ENCODE results near the gene EPRS1. TPM values are rescaled to one million over a fixed set of nuclear protein-coding genes. Genes with fewer than 3 reads are reported as not detected.

The EPRS1 gene
- total RNA-seq: 84.2 and 85.5 TPM in 2 replicates

DNA sequence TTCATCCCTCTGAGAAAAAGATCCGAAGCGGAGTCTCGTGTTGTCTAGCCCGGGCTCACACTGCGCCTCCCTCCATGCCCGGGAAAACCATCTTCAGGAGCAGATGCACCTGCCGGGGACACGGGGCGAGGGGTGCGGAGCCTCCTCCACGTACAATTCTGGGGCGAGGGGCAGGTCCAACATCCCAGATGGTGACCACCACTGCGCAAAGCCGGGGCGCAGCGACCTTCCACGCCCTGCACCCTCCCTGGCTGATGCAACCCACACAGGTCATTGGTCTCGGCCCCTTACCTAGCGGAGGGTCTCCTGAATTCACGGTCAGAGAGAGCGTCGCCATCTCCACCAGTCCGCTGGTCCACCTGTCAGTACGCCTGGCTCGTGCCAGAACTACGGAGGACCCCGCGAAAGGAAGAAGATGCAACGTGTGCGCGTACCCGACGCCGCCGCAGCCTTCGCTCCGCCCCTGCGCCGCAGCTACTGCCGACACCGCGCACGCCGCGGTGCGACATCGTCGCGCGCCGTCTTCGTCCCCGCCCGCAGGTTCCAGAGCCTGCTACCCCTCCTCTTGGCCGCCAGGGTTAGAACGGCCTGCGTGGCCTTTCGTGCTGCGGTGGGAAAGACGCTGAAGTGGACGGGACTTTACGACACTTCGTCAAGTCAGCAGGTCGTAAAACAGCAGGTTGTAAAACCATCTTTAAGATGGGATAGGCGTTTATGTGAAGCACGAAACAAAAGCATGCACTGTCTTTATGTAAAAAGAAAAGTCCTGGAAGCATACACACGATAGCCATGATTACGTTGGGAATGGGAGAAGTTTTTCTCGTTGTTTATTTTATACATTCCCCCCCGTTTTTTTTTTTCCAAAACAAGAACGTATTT lies at the start of gene EPRS1:
Gene EPRS1 (minus strand): TSS at position 454 of the 879 bp plus-strand sequence. CDS start 117 bp downstream, at position 337.

DNA sequence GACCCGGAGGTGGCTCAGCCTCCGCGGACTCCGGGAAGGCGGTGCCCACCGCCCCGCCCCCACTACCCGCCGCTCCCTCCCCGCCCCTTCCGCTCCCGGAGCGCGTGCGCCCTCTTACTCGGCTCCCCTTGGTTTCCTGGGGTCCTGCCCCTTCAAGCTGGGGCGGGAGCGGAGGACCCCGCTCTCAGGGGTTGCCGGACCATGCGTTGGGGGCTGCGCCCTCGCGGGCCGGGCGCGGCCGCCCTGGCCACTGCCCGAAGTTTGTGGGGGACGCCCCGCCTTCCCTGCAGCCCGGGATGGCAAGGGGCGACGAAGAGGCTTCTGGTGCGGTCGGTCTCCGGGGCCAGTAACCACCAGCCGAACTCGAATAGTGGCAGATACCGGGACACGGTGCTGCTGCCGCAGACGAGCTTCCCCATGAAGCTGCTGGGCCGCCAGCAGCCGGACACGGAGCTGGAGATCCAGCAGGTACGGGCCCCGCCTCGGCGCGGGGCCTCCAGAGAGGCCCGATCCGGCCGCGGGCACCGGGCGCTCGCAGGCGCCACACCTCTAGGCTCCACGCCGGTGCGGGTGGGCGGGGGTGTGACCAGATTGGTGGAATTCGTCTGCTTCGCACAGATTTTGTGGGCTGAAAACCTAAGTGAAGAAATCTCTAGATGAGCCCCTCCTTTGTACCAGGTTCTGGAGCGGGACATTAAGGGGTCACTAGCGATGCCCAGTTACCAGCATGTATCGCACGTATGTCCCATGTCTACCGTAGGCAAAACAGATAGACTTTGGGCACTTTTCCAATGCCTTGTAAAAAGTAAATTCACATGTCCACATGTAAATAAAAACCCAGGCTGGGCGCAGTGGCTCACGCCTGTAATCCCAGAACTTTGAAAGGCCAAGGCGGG lies 48.0 kb upstream of the EPRS1 start, which contains the start of gene IARS2:
Gene IARS2 (plus strand): TSS at position 117 of the 896 bp plus-strand sequence. CDS start 85 bp downstream, at position 202.

DNA sequence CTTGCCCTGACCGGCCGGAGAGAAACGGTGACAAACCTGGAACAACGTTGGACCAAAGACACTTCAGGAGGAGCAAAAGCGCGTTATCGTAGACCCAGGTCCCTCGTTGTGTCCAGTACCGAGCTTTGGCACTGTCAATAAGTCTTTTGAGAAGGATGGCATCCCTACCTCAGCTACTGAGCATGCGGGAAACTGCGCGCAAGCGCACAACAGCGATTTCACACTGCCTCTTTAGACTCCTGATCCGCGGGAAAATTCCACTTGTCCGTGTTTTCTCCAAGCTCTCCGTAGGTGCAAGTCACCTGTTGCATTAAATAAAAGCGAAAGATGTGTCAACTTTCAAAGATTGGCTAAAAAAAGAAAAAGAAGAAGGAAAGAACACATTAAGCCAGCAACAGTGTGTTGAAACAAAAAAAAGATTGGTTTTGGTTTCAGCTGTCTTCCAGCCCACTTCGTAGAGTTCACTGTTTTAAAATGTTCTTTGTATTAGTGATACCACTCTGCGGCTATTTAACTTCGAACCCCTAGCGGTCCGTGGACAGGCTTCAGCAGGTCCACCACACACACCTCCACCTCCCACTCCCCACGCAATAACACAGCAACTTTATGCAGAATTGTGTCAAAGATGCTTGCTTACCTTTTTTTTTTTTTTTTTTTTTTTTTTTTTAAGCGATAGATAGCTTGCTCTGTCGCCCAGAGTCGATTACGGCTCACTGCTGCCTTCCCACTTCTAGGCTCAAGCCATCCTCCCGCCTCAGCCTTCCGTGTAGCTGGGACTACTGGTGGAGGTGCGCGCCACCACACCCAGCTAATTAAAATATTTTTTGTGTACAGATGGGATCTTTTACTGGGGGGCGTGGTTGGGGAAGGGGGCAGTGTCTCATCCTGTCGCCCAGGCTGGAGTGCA lies 43.6 kb upstream of the EPRS1 start, which contains the start of gene BPNT1:
Gene BPNT1 (minus strand): TSS at position 139 of the 907 bp plus-strand sequence. CDS start 9,942 bp downstream, outside the sequence.

Other genes with a start within 250 kb of the EPRS1 start
- gene SLC30A10, start 117.9 kb downstream of the EPRS1 start, total RNA-seq: not detected in 2 replicates
- gene BPNT1, start 43.3 kb upstream of the EPRS1 start, total RNA-seq: 24.2 and 28.6 TPM in 2 replicates
- gene IARS2, start 47.6 kb upstream of the EPRS1 start, total RNA-seq: 77.5 and 80.2 TPM in 2 replicates
- gene RAB3GAP2, start 225.9 kb upstream of the EPRS1 start, total RNA-seq: 17.6 and 18.3 TPM in 2 replicates

Measured in mammary microvascular endothelial cell (primary cell).